PC-3 (cell line): ENCODE results near the gene LY6G5C. TPM values are rescaled to one million over a fixed set of nuclear protein-coding genes. Genes with fewer than 3 reads are reported as not detected.

ENCODE experiments used
- ATAC-seq: fragments of 200-7000 bp; cut with Tn5 transposase; 2 replicates; pipeline ENCODE4 v1.9.1; 2020; ENCODE audit warnings: mild to moderate bottlenecking, moderate library complexity
- BruUV-seq: library from RNA; stranded (reverse); fragments of 400-500 nt; replicated peaks from 2 replicates; lab custom pipeline; 2021; lab: Mats Ljungman, UMichigan
- CTCF ChIA-PET: fragments of 300-600 bp; sonication (Branson Sonifier 250); formaldehyde crosslinking; loops from one replicate; lab custom pipeline; 2022; ENCODE audit warnings: antibody characterized with exemption; lab: Charles Lee
- POLR2A ChIA-PET: fragments of 300-600 bp; sonication (Branson Sonifier 250); formaldehyde crosslinking; loops from one replicate; lab custom pipeline; 2022; ENCODE audit warnings: antibody characterized with exemption; ENCODE audit not compliant: unreplicated experiment; lab: Charles Lee
- DNase-seq: peaks from one replicate; pipeline ENCODE4 v3.0.0-alpha.2; 2015
- H2AFZ ChIP-seq: fragments of 300-600 bp; sonication (generic); 2 replicates; pipeline ENCODE4 v1.6.0; 2016; ENCODE audit warnings: antibody characterized with exemption, low read length
- H3F3A ChIP-seq: fragments of 300-600 bp; sonication (generic); one replicate; pipeline ENCODE4 v1.6.0; 2017; ENCODE audit warnings: antibody characterized with exemption, low read length, control low read depth, mild to moderate bottlenecking; ENCODE audit not compliant: unreplicated experiment
- H3K27ac ChIP-seq: fragments of 300-600 bp; sonication (generic); 2 replicates; pipeline ENCODE4 v1.5.1; 2016; ENCODE audit warnings: mild to moderate bottlenecking, low read length
- H3K27me3 ChIP-seq: fragments of 300-600 bp; sonication (generic); 2 replicates; pipeline ENCODE4 v1.6.1; 2016; ENCODE audit warnings: low read length, mixed read lengths
- H3K36me3 ChIP-seq: fragments of 300-600 bp; sonication (generic); 2 replicates; pipeline ENCODE4 v1.6.1; 2016; ENCODE audit warnings: low read depth, mixed run types, low read length, mixed read lengths
- H3K4me1 ChIP-seq: fragments of 300-600 bp; sonication (generic); 2 replicates; pipeline ENCODE4 v1.5.1; 2016; ENCODE audit warnings: low read length; ENCODE audit not compliant: insufficient read depth
- H3K4me2 ChIP-seq: fragments of 300-600 bp; sonication (generic); 2 replicates; pipeline ENCODE4 v1.6.0; 2016; ENCODE audit warnings: low read length
- H3K4me3 ChIP-seq: fragments of 300-600 bp; sonication (generic); 2 replicates; pipeline ENCODE4 v1.5.1; 2016; ENCODE audit warnings: mild to moderate bottlenecking, low read length, mixed read lengths
- H3K79me2 ChIP-seq: fragments of 300-600 bp; sonication (generic); 2 replicates; pipeline ENCODE4 v1.6.1; 2017; ENCODE audit warnings: low read length, mixed read lengths
- H3K9ac ChIP-seq: fragments of 300-600 bp; sonication (generic); 2 replicates; pipeline ENCODE4 v1.6.0; 2016; ENCODE audit warnings: mild to moderate bottlenecking, low read length
- H3K9me2 ChIP-seq: fragments of 300-600 bp; sonication (generic); replicated peaks from 2 replicates; pipeline ENCODE4 v1.6.1; 2016; ENCODE audit warnings: mixed run types, low read length, mixed read lengths
- H3K9me3 ChIP-seq: fragments of 300-600 bp; sonication (generic); 2 replicates; pipeline ENCODE4 v1.6.1; 2016; ENCODE audit warnings: low read length, mixed read lengths
- H4K20me1 ChIP-seq: fragments of 300-600 bp; sonication (generic); 2 replicates; pipeline ENCODE4 v1.6.1; 2016; ENCODE audit warnings: low read length, mixed read lengths
- EZH2 ChIP-seq: fragments of 300-600 bp; sonication (generic); IDR thresholded peaks from one replicate; pipeline ENCODE4 v1.6.1; 2017; ENCODE audit warnings: antibody characterized with exemption, mild to moderate bottlenecking, low read length; ENCODE audit not compliant: unreplicated experiment
- EZH2phosphoT487 ChIP-seq: fragments of 300-600 bp; sonication (generic); IDR thresholded peaks from 2 replicates; pipeline ENCODE4 v1.6.1; 2018; ENCODE audit warnings: mild to moderate bottlenecking, antibody characterized with exemption, low read length, borderline replicate concordance
- intact Hi-C: fragments of 100-400 bp; cut with micrococcal nuclease; formaldehyde crosslinking; loops from 2 replicates; pipeline ENCODE4 v1.9.0; 2023
- total RNA-seq: library from RNA; depleted of rRNA; stranded (reverse); fragments of >200 nt; gene quantifications from 2 replicates; pipeline ENCODE4 v1.2.3, GENCODE V29; 2014
- TF ChIP-seq, protein P1 (sequence below): fragments of 300-600 bp; sonication (generic); conservative IDR thresholded peaks from 2 replicates; pipeline ENCODE4 v1.5.1; 2017; ENCODE audit warnings: antibody characterized with exemption, low read depth, mild to moderate bottlenecking, low read length

The LY6G5C gene
- total RNA-seq, 1 experiment from 2014 or later = 1.8 TPM

DNA sequence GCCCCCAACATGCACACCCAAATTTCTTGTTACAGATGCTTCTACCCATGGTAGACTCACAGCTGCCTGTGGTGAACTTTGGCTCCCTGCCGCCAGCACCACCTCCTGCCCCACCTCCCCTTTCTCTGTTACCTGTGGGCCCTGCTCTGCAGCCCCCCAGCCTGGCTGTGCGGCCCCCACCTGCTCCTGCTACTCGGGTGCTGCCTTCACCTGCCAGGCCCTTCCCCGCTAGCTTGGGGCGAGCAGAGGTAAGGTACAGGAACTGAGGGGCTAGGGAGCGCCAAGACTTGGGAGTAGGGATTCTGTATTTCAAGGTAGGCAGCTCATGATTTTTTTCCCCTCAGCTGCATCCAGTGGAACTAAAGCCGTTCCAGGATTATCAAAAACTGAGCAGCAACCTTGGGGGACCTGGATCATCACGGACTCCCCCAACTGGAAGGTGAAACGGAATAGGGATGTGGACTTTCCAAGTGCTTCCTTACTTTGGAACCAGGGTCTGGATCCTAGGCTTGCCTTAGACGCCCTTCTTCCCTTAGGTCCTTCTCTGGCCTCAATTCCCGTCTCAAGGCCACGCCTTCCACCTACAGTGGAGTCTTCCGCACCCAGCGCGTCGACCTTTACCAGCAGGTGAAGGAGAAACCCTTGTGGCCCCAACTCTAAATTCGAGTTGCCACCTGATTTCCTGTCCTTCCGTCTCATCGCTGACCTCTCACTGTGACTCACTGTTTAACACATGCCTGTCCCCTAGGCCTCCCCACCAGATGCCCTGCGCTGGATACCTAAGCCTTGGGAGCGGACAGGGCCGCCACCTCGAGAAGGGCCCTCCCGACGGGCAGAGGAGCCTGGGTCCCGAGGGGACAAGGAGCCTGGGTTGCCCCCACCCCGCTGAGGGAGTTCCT lies 43.9 kb downstream of the LY6G5C start:
- ATAC-seq = peak; percentile 10; the same call in 1 of the 2 replicates
- no peak overlapping the region for H3K4me3 ChIP-seq
- TF ChIP-seq EZH2 (no peak), EZH2phosphoT487 (no peak)
- TF ChIP-seq, protein P1, sequence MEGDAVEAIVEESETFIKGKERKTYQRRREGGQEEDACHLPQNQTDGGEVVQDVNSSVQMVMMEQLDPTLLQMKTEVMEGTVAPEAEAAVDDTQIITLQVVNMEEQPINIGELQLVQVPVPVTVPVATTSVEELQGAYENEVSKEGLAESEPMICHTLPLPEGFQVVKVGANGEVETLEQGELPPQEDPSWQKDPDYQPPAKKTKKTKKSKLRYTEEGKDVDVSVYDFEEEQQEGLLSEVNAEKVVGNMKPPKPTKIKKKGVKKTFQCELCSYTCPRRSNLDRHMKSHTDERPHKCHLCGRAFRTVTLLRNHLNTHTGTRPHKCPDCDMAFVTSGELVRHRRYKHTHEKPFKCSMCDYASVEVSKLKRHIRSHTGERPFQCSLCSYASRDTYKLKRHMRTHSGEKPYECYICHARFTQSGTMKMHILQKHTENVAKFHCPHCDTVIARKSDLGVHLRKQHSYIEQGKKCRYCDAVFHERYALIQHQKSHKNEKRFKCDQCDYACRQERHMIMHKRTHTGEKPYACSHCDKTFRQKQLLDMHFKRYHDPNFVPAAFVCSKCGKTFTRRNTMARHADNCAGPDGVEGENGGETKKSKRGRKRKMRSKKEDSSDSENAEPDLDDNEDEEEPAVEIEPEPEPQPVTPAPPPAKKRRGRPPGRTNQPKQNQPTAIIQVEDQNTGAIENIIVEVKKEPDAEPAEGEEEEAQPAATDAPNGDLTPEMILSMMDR = no peak
- no peak overlapping the region for H3K27ac ChIP-seq
- no peak for DNase-seq
- no TSS peak for BruUV-seq
- ChIA-PET CTCF (no interaction called here), POLR2A (interaction anchor here (0.8 kb wide), 1 partner anchor 15 kb away, joined by 6 read pairs; no protein-coding TSS in a partner anchor)
- no peak overlapping the region for H3K9ac ChIP-seq
- no peaks in the 10 kb centered on the region for H3K9me2 ChIP-seq
- peaks cover 14% of the 10 kb centered on the region for H3F3A ChIP-seq
- intact Hi-C loops = no loop called here
- no peak overlapping the region for H2AFZ ChIP-seq
- no peaks in the 10 kb centered on the region for H3K4me1 ChIP-seq
- H4K20me1 ChIP-seq = peaks cover 3% of the 10 kb centered on the region; the same call in 1 of the 2 replicates
- H3K79me2 ChIP-seq = no peaks in the 10 kb centered on the region
- H3K36me3 ChIP-seq = peaks cover 68% of the 10 kb centered on the region
- H3K27me3 ChIP-seq = no peaks in the 10 kb centered on the region
- H3K9me3 ChIP-seq = no peaks in the 10 kb centered on the region
- no peak overlapping the region for H3K4me2 ChIP-seq

DNA sequence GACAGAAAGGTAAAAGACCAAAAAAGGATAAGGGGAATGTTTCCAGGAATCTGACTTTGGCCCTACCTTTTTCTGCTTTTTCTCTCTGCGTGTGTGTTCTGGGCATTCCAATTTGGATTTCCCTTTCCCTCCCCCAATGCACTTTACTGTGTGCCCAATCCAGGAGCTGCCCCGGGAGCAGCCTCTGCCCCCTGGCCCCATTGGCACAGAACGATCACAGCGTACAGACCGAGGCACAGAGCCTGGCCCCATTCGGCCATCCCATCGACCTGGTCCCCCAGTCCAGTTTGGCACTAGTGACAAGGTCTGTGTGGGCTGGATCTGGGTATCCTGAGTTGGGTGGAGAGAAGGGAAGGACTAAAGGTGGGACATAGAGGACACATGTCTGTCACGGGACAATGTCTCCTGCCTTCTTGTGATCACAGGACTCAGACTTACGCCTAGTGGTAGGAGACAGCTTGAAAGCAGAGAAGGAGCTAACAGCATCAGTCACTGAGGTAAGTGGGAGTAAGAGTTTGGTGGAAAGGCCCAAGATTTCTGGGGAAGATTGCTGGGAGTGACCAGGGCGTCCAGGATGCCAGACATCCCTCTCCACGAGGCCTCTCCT lies 45.8 kb downstream of the LY6G5C start:
- Histone ChIP-seq H3K9me3 (no peaks in the 10 kb centered on the region), H3F3A (peaks cover 14% of the 10 kb centered on the region), H3K4me3 (no peak overlapping the region), H4K20me1 (peaks cover 3% of the 10 kb centered on the region; the same call in 1 of the 2 replicates), H2AFZ (no peak overlapping the region), H3K9ac (no peak overlapping the region), H3K4me2 (no peak overlapping the region), H3K9me2 (no peaks in the 10 kb centered on the region), H3K4me1 (no peaks in the 10 kb centered on the region), H3K36me3 (peaks cover 76% of the 10 kb centered on the region), H3K79me2 (no peaks in the 10 kb centered on the region), H3K27me3 (no peaks in the 10 kb centered on the region), H3K27ac (no peak overlapping the region)
- TF ChIP-seq, protein P1 = no peak
- TF ChIP-seq EZH2phosphoT487 (no peak), EZH2 (no peak)
- no TSS peak for BruUV-seq
- ChIA-PET POLR2A (no interaction called here), CTCF (no interaction called here)
- DNase-seq (no peak), ATAC-seq (no peak)
- intact Hi-C loops = no loop called here
